Lower lobe of right lung (tissue), 2 donors: Measurements from ENCODE around the gene WDR45B. TPM values are rescaled to one million over a fixed set of nuclear protein-coding genes. Genes with fewer than 3 reads are reported as not detected.

ENCODE experiments used
- ATAC-seq, 2 donors: fragments of 200-7000 bp; cut with Tn5 transposase; one replicate each; pipeline ENCODE4 v1.9.1; 2020 to 2022; ENCODE audit warnings: mild to moderate bottlenecking in 2 of 2, moderate library complexity in 2 of 2
- DNase-seq: peaks from one replicate; pipeline ENCODE4 v3.0.0-alpha.2; 2020
- H3K27ac ChIP-seq: fragments of 200-600 bp; one replicate; pipeline ENCODE4 v1.8.0; 2022
- H3K27me3 ChIP-seq: fragments of 200-600 bp; one replicate; pipeline ENCODE4 v1.8.0; 2022; ENCODE audit warnings: low read depth
- H3K36me3 ChIP-seq: fragments of 200-600 bp; one replicate; pipeline ENCODE4 v1.8.0; 2022; ENCODE audit warnings: mild to moderate bottlenecking
- H3K4me1 ChIP-seq: fragments of 200-600 bp; one replicate; pipeline ENCODE4 v1.8.0; 2022
- H3K4me3 ChIP-seq: fragments of 200-600 bp; one replicate; pipeline ENCODE4 v1.8.0; 2022; ENCODE audit warnings: mild to moderate bottlenecking
- H3K9me3 ChIP-seq: fragments of 200-600 bp; one replicate; pipeline ENCODE4 v1.8.0; 2022
- CTCF ChIP-seq: fragments of 200-600 bp; IDR thresholded peaks from one replicate; pipeline ENCODE4 v1.8.0; 2022; ENCODE audit warnings: antibody characterized with exemption, mild to moderate bottlenecking
- intact Hi-C: fragments of 100-400 bp; cut with DNase I; formaldehyde crosslinking; loops from one replicate; pipeline ENCODE4 v1.11.0; 2022
- long read RNA-seq: library from polyadenylated mRNA; unstranded; transcript quantifications from one replicate; pipeline ENCODE4 v2.0.0, GENCODE V29; 2021
- total RNA-seq: library from RNA; stranded (reverse); fragmentation: NEBNext Ultra II Directional; extraction: Animal tissue kit (Norgen Biotek cat#: 25700); gene quantifications from one replicate; pipeline ENCODE4 v1.2.1, GENCODE V29; 2021
- donor health status: DM: no; HTN: yes; CAD: no; lungs with severe emphysema.

The WDR45B gene
- 66.1 TPM for total RNA-seq
- long read RNA-seq, transcript WDR45B-201 (10 exons, 2,587 nt), result major isoform, 60 of 87 reads
- long read RNA-seq, partial matches to known transcripts, result 6 of 87 reads
- long read RNA-seq, other reads (novel, unspliced or antisense), result 19 of 87 reads

- peak; percentile 98 for DNase-seq
- Histone ChIP-seq H3K4me3 (peak within 1 kb of the TSS; percentile 98), H3K27ac (peak within 1 kb of the TSS; percentile 95), H3K27me3 (no peaks in the 10 kb centered on the region), H3K36me3 (peaks cover 13% of the 10 kb centered on the region), H3K4me1 (peaks cover 24% of the 10 kb centered on the region), H3K9me3 (no peaks in the 10 kb centered on the region)
- TF ChIP-seq CTCF, result no peak
- peak; percentile 97 to 98 for ATAC-seq
- intact Hi-C loops, result no loop called here
Observed at GRCh38 chr17:82648165-82648668, at the start of gene WDR45B. Gene WDR45B, minus strand, starts transcription at chr17:82648444. Its CDS starts 104 bp downstream, at chr17:82648340.

GRCh38 chr17:82697808-82698064, 49.5 kb upstream of the WDR45B start:
- Histone ChIP-seq H3K27me3 (no peaks in the 10 kb centered on the region), H3K27ac (peak overlapping the region; percentile 31), H3K4me3 (peak overlapping the region; percentile 70), H3K9me3 (peaks cover 8% of the 10 kb centered on the region), H3K4me1 (peaks cover 17% of the 10 kb centered on the region), H3K36me3 (no peaks in the 10 kb centered on the region)
- DNase-seq (no peak), ATAC-seq (no peak)
- no peak for TF ChIP-seq CTCF
- intact Hi-C loops, result no loop called here

GRCh38 chr17:82696916-82697807, 48.9 kb upstream of the WDR45B start:
- no peaks in the 10 kb centered on the region for H3K27me3 ChIP-seq
- ATAC-seq (peak in 1 of 2 donors; percentile 3), DNase-seq (no peak)
- H3K4me1 ChIP-seq, result peaks cover 17% of the 10 kb centered on the region
- H3K27ac ChIP-seq, result no peak overlapping the region
- intact Hi-C loops, result no loop called here
- H3K36me3 ChIP-seq, result no peaks in the 10 kb centered on the region
- no peak for TF ChIP-seq CTCF
- H3K4me3 ChIP-seq, result peak overlapping the region; percentile 70
- H3K9me3 ChIP-seq, result peaks cover 8% of the 10 kb centered on the region

GRCh38 chr17:82696259-82696658, 48.0 kb upstream of the WDR45B start:
- intact Hi-C loops, result no loop called here
- H3K27me3 ChIP-seq, result no peaks in the 10 kb centered on the region

GRCh38 chr17:82694647-82695046, 46.4 kb upstream of the WDR45B start:
- H3K4me1 ChIP-seq, result peaks cover 17% of the 10 kb centered on the region
- no peaks in the 10 kb centered on the region for H3K27me3 ChIP-seq
- ATAC-seq (no peak), DNase-seq (no peak)
- H3K9me3 ChIP-seq, result peaks cover 8% of the 10 kb centered on the region
- no peak overlapping the region for H3K4me3 ChIP-seq
- no peak for TF ChIP-seq CTCF
- H3K27ac ChIP-seq, result no peak overlapping the region
- no peaks in the 10 kb centered on the region for H3K36me3 ChIP-seq
- intact Hi-C loops, result no loop called here

More at GRCh38 chr17:82696259-82696658, 48.0 kb upstream of the WDR45B start:
- ATAC-seq (no peak), DNase-seq (no peak)
- TF ChIP-seq CTCF, result no peak
- Histone ChIP-seq H3K36me3 (no peaks in the 10 kb centered on the region), H3K4me1 (peaks cover 17% of the 10 kb centered on the region), H3K27ac (no peak overlapping the region), H3K9me3 (peaks cover 8% of the 10 kb centered on the region), H3K4me3 (no peak overlapping the region)
